WTC11 (cell line): ENCODE data around the gene AGPAT4. TPM values are rescaled to one million over a fixed set of nuclear protein-coding genes. Genes with fewer than 3 reads are reported as not detected.

Experiments used
- ATAC-seq: fragments of 200-7000 bp; cut with Tn5 transposase; 2 replicates; pipeline ENCODE4 v1.10.0; 2021; ENCODE audit warnings: mild to moderate bottlenecking, moderate library complexity
- CTCF ChIA-PET: fragments of 300-600 bp; sonication (Branson Sonifier 250); formaldehyde crosslinking; loops from one replicate; lab custom pipeline; 2021; ENCODE audit warnings: antibody characterized with exemption; lab: Charles Lee
- POLR2A ChIA-PET: fragments of 350-600 bp; sonication (Branson Sonifier 250); formaldehyde crosslinking; loops from one replicate; lab custom pipeline; 2021; ENCODE audit warnings: antibody characterized with exemption; lab: Charles Lee
- DNase-seq: peaks from one replicate; pipeline ENCODE4 v3.0.0; 2021; ENCODE audit warnings: low spot score
- H3K27ac Mint-ChIP-seq: 2 replicates; pipeline ENCODE4 v1.8.0; 2021; ENCODE audit warnings: mixed read lengths
- H3K27me3 Mint-ChIP-seq: 2 replicates; pipeline ENCODE4 v1.8.0; 2021; ENCODE audit warnings: low read depth, mild to moderate bottlenecking, moderate library complexity, mixed read lengths
- H3K36me3 Mint-ChIP-seq: 2 replicates; pipeline ENCODE4 v1.8.0; 2021; ENCODE audit warnings: mixed read lengths
- H3K4me1 Mint-ChIP-seq: 2 replicates; pipeline ENCODE4 v1.8.0; 2022; ENCODE audit warnings: mixed read lengths
- H3K4me3 Mint-ChIP-seq: 2 replicates; pipeline ENCODE4 v1.8.0; 2021; ENCODE audit warnings: mild to moderate bottlenecking, moderate library complexity, mixed read lengths
- H3K9me3 Mint-ChIP-seq: 2 replicates; pipeline ENCODE4 v1.8.0; 2021; ENCODE audit warnings: mixed read lengths
- EMX1 ChIP-seq: fragments of 250-450 bp; sonication (Bioruptor Pico); IDR thresholded peaks from 2 replicates; pipeline ENCODE4 v1.8.0; 2021; ENCODE audit warnings: mild to moderate bottlenecking
- GABPB1 ChIP-seq: sonication (generic); formaldehyde crosslinking; IDR thresholded peaks from 2 replicates; pipeline ENCODE4 v1.8.1; 2023; ENCODE audit warnings: mild to moderate bottlenecking, missing genetic modification reagents
- NR2C2 ChIP-seq: sonication (generic); formaldehyde crosslinking; IDR thresholded peaks from 2 replicates; pipeline ENCODE4 v1.8.0; 2022; ENCODE audit warnings: mild to moderate bottlenecking, missing genetic modification reagents
- PRRX2 ChIP-seq: fragments of 250-450 bp; sonication (Bioruptor Pico); IDR thresholded peaks from 2 replicates; pipeline ENCODE4 v1.8.0; 2021; ENCODE audit warnings: mild to moderate bottlenecking
- RELA ChIP-seq: sonication (generic); formaldehyde crosslinking; IDR thresholded peaks from 2 replicates; pipeline ENCODE4 v1.8.1; 2022; ENCODE audit warnings: missing genetic modification reagents, mild to moderate bottlenecking, borderline replicate concordance
- TP53 ChIP-seq: sonication (generic); formaldehyde crosslinking; IDR thresholded peaks from 2 replicates; pipeline ENCODE4 v1.8.1; 2023; ENCODE audit warnings: mild to moderate bottlenecking, missing genetic modification reagents
- ZNF219 ChIP-seq: sonication (generic); formaldehyde crosslinking; IDR thresholded peaks from 2 replicates; pipeline ENCODE4 v1.8.0; 2023; ENCODE audit warnings: missing genetic modification reagents, mild to moderate bottlenecking, borderline replicate concordance
- ZNF263 ChIP-seq: sonication (generic); formaldehyde crosslinking; IDR thresholded peaks from 2 replicates; pipeline ENCODE4 v1.8.1; 2022; ENCODE audit warnings: low read depth, mild to moderate bottlenecking, moderate library complexity, missing genetic modification reagents
- ZNF416 ChIP-seq: fragments of 250-450 bp; sonication (Bioruptor Pico); IDR thresholded peaks from 2 replicates; pipeline ENCODE4 v1.9.0; 2021; ENCODE audit warnings: mild to moderate bottlenecking, inconsistent platforms
- ZNF512 ChIP-seq: sonication (generic); formaldehyde crosslinking; IDR thresholded peaks from 2 replicates; pipeline ENCODE4 v1.8.1; 2022; ENCODE audit warnings: missing genetic modification reagents, borderline replicate concordance
- total RNA-seq: library from RNA; stranded (reverse); gene quantifications from 3 replicates; pipeline ENCODE4 v1.2.3, GENCODE V29; 2021
- TF ChIP-seq, protein P1 (sequence below): sonication (generic); formaldehyde crosslinking; IDR thresholded peaks from 2 replicates; pipeline ENCODE4 v1.8.0; 2022; ENCODE audit warnings: missing genetic modification reagents
- TF ChIP-seq, protein P2 (sequence below): sonication (generic); formaldehyde crosslinking; IDR thresholded peaks from 2 replicates; pipeline ENCODE4 v1.8.0; 2023; ENCODE audit warnings: mild to moderate bottlenecking, missing genetic modification reagents
- TF ChIP-seq, protein P3 (sequence below): sonication (generic); formaldehyde crosslinking; IDR thresholded peaks from 2 replicates; pipeline ENCODE4 v1.8.0; 2023; ENCODE audit warnings: missing genetic modification reagents, mild to moderate bottlenecking, borderline replicate concordance
- TF ChIP-seq, protein P4 (sequence below): sonication (generic); formaldehyde crosslinking; conservative IDR thresholded peaks from 2 replicates; pipeline ENCODE4 v1.8.1; 2022; ENCODE audit warnings: mild to moderate bottlenecking, missing genetic modification reagents
- TF ChIP-seq, protein P5 (sequence below): sonication (generic); formaldehyde crosslinking; IDR thresholded peaks from 2 replicates; pipeline ENCODE4 v1.8.0; 2022; ENCODE audit warnings: mild to moderate bottlenecking, missing genetic modification reagents
- TF ChIP-seq, protein P6 (sequence below): sonication (generic); formaldehyde crosslinking; conservative IDR thresholded peaks from 2 replicates; pipeline ENCODE4 v1.8.1; 2023; ENCODE audit warnings: mild to moderate bottlenecking, low read depth, missing genetic modification reagents, moderate library complexity

AGPAT4 gene
- total RNA-seq, 1 experiment from 2014 or later: 19.7 TPM

- TF ChIP-seq, protein P1, sequence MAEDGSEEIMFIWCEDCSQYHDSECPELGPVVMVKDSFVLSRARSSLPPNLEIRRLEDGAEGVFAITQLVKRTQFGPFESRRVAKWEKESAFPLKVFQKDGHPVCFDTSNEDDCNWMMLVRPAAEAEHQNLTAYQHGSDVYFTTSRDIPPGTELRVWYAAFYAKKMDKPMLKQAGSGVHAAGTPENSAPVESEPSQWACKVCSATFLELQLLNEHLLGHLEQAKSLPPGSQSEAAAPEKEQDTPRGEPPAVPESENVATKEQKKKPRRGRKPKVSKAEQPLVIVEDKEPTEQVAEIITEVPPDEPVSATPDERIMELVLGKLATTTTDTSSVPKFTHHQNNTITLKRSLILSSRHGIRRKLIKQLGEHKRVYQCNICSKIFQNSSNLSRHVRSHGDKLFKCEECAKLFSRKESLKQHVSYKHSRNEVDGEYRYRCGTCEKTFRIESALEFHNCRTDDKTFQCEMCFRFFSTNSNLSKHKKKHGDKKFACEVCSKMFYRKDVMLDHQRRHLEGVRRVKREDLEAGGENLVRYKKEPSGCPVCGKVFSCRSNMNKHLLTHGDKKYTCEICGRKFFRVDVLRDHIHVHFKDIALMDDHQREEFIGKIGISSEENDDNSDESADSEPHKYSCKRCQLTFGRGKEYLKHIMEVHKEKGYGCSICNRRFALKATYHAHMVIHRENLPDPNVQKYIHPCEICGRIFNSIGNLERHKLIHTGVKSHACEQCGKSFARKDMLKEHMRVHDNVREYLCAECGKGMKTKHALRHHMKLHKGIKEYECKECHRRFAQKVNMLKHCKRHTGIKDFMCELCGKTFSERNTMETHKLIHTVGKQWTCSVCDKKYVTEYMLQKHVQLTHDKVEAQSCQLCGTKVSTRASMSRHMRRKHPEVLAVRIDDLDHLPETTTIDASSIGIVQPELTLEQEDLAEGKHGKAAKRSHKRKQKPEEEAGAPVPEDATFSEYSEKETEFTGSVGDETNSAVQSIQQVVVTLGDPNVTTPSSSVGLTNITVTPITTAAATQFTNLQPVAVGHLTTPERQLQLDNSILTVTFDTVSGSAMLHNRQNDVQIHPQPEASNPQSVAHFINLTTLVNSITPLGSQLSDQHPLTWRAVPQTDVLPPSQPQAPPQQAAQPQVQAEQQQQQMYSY (CRISPR knock-in tag): no peak
- TF ChIP-seq ZNF512 (CRISPR knock-in tag): no peak
- TF ChIP-seq, protein P2, sequence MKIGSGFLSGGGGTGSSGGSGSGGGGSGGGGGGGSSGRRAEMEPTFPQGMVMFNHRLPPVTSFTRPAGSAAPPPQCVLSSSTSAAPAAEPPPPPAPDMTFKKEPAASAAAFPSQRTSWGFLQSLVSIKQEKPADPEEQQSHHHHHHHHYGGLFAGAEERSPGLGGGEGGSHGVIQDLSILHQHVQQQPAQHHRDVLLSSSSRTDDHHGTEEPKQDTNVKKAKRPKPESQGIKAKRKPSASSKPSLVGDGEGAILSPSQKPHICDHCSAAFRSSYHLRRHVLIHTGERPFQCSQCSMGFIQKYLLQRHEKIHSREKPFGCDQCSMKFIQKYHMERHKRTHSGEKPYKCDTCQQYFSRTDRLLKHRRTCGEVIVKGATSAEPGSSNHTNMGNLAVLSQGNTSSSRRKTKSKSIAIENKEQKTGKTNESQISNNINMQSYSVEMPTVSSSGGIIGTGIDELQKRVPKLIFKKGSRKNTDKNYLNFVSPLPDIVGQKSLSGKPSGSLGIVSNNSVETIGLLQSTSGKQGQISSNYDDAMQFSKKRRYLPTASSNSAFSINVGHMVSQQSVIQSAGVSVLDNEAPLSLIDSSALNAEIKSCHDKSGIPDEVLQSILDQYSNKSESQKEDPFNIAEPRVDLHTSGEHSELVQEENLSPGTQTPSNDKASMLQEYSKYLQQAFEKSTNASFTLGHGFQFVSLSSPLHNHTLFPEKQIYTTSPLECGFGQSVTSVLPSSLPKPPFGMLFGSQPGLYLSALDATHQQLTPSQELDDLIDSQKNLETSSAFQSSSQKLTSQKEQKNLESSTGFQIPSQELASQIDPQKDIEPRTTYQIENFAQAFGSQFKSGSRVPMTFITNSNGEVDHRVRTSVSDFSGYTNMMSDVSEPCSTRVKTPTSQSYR (CRISPR knock-in tag): no peak
- TF ChIP-seq, protein P3, sequence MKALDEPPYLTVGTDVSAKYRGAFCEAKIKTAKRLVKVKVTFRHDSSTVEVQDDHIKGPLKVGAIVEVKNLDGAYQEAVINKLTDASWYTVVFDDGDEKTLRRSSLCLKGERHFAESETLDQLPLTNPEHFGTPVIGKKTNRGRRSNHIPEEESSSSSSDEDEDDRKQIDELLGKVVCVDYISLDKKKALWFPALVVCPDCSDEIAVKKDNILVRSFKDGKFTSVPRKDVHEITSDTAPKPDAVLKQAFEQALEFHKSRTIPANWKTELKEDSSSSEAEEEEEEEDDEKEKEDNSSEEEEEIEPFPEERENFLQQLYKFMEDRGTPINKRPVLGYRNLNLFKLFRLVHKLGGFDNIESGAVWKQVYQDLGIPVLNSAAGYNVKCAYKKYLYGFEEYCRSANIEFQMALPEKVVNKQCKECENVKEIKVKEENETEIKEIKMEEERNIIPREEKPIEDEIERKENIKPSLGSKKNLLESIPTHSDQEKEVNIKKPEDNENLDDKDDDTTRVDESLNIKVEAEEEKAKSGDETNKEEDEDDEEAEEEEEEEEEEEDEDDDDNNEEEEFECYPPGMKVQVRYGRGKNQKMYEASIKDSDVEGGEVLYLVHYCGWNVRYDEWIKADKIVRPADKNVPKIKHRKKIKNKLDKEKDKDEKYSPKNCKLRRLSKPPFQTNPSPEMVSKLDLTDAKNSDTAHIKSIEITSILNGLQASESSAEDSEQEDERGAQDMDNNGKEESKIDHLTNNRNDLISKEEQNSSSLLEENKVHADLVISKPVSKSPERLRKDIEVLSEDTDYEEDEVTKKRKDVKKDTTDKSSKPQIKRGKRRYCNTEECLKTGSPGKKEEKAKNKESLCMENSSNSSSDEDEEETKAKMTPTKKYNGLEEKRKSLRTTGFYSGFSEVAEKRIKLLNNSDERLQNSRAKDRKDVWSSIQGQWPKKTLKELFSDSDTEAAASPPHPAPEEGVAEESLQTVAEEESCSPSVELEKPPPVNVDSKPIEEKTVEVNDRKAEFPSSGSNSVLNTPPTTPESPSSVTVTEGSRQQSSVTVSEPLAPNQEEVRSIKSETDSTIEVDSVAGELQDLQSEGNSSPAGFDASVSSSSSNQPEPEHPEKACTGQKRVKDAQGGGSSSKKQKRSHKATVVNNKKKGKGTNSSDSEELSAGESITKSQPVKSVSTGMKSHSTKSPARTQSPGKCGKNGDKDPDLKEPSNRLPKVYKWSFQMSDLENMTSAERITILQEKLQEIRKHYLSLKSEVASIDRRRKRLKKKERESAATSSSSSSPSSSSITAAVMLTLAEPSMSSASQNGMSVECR (CRISPR knock-in tag): no peak
- TF ChIP-seq, protein P4, sequence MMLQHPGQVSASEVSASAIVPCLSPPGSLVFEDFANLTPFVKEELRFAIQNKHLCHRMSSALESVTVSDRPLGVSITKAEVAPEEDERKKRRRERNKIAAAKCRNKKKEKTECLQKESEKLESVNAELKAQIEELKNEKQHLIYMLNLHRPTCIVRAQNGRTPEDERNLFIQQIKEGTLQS: no peak
- no peak for TF ChIP-seq EMX1 (CRISPR knock-in tag)
- no peak for TF ChIP-seq GABPB1
- no peak for TF ChIP-seq PRRX2 (CRISPR knock-in tag)
- TF ChIP-seq NR2C2 (CRISPR knock-in tag): no peak
- TF ChIP-seq, all 79 proteins: peak for 0
Measured at GRCh38 chr6:161128230-161128629, 145.6 kb downstream of the AGPAT4 start (continued).

- POLR2A ChIA-PET: no interaction called here
- CTCF ChIA-PET: interaction anchor here (2.0 kb wide), 1 partner anchor 244 kb away, joined by 5 read pairs; no protein-coding TSS in a partner anchor
- TF ChIP-seq RELA (CRISPR knock-in tag) (no peak), ZNF263 (CRISPR knock-in tag) (no peak), ZNF416 (CRISPR knock-in tag) (no peak), ZNF219 (no peak), TP53 (CRISPR knock-in tag) (no peak)
- TF ChIP-seq, protein P5, sequence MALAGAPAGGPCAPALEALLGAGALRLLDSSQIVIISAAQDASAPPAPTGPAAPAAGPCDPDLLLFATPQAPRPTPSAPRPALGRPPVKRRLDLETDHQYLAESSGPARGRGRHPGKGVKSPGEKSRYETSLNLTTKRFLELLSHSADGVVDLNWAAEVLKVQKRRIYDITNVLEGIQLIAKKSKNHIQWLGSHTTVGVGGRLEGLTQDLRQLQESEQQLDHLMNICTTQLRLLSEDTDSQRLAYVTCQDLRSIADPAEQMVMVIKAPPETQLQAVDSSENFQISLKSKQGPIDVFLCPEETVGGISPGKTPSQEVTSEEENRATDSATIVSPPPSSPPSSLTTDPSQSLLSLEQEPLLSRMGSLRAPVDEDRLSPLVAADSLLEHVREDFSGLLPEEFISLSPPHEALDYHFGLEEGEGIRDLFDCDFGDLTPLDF (CRISPR knock-in tag): no peak
- TF ChIP-seq, protein P6, sequence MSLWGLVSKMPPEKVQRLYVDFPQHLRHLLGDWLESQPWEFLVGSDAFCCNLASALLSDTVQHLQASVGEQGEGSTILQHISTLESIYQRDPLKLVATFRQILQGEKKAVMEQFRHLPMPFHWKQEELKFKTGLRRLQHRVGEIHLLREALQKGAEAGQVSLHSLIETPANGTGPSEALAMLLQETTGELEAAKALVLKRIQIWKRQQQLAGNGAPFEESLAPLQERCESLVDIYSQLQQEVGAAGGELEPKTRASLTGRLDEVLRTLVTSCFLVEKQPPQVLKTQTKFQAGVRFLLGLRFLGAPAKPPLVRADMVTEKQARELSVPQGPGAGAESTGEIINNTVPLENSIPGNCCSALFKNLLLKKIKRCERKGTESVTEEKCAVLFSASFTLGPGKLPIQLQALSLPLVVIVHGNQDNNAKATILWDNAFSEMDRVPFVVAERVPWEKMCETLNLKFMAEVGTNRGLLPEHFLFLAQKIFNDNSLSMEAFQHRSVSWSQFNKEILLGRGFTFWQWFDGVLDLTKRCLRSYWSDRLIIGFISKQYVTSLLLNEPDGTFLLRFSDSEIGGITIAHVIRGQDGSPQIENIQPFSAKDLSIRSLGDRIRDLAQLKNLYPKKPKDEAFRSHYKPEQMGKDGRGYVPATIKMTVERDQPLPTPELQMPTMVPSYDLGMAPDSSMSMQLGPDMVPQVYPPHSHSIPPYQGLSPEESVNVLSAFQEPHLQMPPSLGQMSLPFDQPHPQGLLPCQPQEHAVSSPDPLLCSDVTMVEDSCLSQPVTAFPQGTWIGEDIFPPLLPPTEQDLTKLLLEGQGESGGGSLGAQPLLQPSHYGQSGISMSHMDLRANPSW: no peak
Measured at GRCh38 chr6:161127071-161127740, 146.7 kb downstream of the AGPAT4 start.

More at GRCh38 chr6:161127071-161127740, 146.7 kb downstream of the AGPAT4 start:
- H3K27me3 Mint-ChIP-seq: no peaks in the 10 kb centered on the region; the same call in none of the 2 replicates
- no peak overlapping the region for H3K27ac Mint-ChIP-seq
- 0 out of 2 replicates have a peak, but pooled peaks cover 3% of the 10 kb centered on the region for H3K4me1 Mint-ChIP-seq
- no peak for DNase-seq
- ATAC-seq: peak; percentile 45
- H3K4me3 Mint-ChIP-seq: no peak overlapping the region
- H3K36me3 Mint-ChIP-seq: peaks cover 84% of the 10 kb centered on the region
- H3K9me3 Mint-ChIP-seq: peaks cover 67% of the 10 kb centered on the region
